HG02588 (cell line): ENCODE measurements around the gene WT1.

Experiments
- ATAC-seq: cut with Tn5 transposase; IDR thresholded peaks from one replicate; pipeline ENCODE4 v1.9.1; 2021; ENCODE audit warnings: mild to moderate bottlenecking, moderate library complexity; ENCODE audit not compliant: unreplicated experiment

Gene WT1

GRCh38 chr11:32425761-32426160 lies 9.6 kb downstream of the WT1 start:
- no peak for ATAC-seq

GRCh38 chr11:32422545-32422944 lies 12.8 kb downstream of the WT1 start:
- ATAC-seq: no peak

GRCh38 chr11:32421992-32422391 lies 13.3 kb downstream of the WT1 start:
- no peak for ATAC-seq

DNA sequence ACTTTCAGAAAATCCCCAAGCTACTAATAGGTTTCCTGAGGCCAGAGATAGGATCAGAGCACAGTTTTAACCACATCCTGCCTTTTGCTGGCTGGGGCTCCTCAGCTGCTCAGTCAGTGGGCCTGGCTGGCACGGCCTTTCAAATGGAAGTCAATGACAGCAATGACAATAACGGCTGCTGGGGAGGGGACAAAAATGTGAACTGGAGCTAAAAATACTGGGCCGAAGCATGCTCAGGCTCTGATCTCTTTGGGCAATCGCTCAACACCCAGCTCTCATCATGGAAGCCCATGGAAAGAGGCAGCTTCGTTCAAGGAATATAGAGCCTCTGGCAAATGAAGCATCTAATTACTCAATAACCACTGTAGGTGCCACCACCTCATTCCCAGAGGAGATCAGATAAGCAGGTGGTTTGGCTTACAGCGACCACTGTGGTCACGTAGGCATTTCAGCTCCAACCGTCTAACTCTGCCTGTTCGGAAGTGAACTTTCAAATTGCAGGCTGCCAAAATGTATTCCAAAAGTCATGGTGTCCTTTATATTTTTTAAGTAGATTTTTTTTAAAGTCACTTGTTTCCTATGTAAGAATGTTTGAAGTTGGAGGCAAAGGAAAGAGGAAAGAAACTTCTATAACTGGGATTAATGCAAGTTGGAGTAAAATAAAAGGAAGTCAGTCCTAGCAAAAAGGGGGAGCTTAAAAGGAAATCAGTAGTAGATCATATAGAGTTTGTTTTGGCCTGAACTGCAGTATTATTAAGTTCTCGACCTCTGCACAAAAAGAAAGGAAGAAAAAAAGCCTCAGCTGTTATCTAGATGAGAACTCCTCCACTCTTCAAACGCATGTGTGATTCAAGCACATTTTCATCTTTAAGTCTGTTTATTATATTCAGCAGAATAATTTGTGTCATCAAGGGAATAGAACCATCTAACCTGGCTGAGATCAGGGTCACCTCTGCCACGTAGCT lies 14.1 kb downstream of the WT1 start:
- ATAC-seq: peak; percentile 86

GRCh38 chr11:32420139-32420538 lies 15.2 kb downstream of the WT1 start:
- no peak for ATAC-seq

- ATAC-seq: no peak
These were observed 16.5 kb downstream of the WT1 start for GRCh38 chr11:32418836-32419235.

GRCh38 chr11:32417806-32418205 lies 17.5 kb downstream of the WT1 start:
- ATAC-seq: no peak

DNA sequence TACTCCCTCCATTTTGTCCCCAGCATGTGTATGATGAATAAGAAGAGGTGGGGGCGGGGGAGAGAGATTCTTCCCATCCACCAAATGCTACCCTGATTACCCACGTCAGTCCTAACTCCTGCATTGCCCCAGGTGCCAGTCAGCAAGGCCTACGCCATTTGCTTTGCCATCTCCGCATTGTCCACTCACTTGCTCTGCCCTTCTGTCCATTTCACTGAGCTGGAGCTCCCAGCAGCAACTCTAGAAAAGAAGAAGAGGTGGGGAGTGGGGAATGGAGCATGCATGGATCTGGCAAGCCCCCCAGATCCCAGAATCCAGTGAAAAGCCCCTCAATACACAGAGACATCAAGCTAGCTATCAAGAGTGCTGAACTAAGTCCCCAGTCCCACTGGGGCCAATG lies 19.0 kb downstream of the WT1 start:
- ATAC-seq: no peak

- no peak for ATAC-seq
These were observed 20.4 kb downstream of the WT1 start for GRCh38 chr11:32414925-32415324.

DNA sequence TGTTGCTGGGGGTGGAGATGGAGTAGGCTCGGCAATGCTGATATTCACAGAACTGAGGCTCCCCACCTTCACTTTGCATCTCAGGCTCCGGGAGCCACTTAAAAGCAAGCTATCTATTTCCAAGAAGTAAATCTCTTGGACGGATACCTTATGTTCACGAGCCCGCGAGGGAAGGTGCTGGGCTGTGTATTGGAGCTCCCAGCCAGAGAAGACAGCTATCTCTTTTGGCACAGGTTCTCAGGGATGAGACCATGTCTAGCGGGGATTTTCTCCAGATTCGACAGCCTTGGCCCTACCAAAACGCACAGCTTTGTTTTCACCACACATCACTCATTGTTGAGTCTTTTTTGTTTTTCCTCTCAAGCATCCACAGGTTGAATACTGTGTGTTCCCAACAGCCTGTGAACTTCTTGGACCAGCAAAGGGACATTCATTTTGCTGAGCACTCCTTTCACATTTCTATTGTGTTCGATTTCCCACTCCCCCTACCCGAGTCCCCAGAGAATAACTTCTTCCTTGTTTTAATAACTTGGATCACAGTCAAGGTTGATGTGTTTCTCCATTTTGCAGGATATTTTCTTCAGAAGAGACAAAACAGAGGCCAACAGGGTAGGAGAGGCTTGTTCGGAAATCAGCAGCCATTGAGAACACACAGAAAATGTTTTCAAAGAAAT lies 23.3 kb downstream of the WT1 start:
- no peak for ATAC-seq

DNA sequence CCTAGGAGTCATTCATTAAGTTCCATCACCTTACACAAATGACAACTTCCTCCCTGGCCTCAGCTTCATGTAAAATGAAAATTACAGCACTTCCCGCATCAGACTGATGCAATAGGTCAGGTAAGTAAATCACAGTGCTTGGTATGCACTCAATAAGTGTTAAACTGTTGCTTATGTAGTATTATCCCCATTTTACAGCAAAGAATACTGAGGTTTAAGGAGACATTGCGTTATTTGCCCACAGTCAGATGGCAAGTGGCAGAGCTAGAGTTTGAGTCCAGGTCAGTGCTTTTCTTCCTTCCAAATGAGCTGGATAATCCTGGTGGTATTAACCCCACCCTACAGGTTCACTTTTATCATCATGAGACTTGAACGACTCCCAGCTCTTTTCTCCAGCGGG lies 29.7 kb downstream of the WT1 start:
- ATAC-seq: no peak

- no peak for ATAC-seq
These were observed 32.5 kb downstream of the WT1 start for GRCh38 chr11:32402836-32403235.

DNA sequence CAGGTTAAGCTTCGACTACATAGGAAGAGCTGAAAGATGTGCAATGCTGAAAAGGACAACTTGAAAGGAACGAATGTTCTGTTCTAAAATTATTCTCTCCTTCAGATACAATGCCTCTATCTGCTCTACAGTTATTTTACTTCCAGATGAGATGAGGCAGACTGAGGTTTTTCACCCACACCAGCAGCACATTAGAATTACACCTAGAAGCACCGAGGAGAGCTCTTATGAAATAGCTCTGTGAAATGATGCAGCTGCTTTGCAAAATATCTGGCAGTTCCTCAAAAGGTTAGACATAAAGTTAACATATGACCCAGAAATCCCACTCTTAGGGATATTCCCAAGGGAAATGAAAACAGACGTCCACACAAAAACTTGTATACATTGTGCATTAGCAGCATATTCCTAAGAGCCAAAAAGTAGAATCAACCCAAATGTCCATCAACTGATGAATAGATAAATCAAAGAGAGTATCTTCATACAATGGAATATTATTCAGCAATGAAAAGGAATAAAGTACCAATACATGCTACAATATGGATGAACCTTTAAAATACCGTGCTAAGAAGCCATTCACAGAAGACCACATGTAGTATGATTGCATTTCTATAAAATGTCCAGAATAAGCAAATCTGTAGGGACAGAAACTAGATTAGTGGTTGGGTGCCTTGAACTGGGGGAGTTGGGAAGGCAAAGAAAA lies 34.5 kb downstream of the WT1 start:
- ATAC-seq: no peak

GRCh38 chr11:32400196-32400595 lies 35.1 kb downstream of the WT1 start:
- ATAC-seq: no peak

DNA sequence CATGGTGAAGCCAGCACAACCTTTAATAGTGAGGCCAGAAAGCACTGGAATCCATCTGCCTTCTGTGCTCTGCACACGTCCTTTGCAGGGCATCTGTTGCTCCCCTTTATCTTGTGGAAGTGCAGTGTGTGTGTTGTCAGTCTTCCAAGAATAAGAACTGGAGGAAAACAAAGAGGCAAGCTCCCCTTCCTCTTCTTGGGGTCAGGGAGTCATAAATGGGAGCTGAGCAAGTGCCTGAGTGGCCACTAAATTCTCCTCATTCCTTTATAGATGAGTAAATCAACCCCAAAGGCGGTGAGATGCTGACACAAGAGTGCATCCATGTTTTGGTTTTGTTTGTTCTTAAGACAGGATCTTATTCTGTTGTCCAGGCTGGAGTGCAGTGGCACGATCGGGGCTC lies 38.3 kb downstream of the WT1 start:
- ATAC-seq: no peak

GRCh38 chr11:32396331-32396730 lies 39.0 kb downstream of the WT1 start:
- ATAC-seq: peak; percentile 80

- ATAC-seq: no peak
These were observed 40.2 kb downstream of the WT1 start for GRCh38 chr11:32395127-32395526.

- no peak for ATAC-seq
These were observed 42.5 kb downstream of the WT1 start for GRCh38 chr11:32392840-32393239.

DNA sequence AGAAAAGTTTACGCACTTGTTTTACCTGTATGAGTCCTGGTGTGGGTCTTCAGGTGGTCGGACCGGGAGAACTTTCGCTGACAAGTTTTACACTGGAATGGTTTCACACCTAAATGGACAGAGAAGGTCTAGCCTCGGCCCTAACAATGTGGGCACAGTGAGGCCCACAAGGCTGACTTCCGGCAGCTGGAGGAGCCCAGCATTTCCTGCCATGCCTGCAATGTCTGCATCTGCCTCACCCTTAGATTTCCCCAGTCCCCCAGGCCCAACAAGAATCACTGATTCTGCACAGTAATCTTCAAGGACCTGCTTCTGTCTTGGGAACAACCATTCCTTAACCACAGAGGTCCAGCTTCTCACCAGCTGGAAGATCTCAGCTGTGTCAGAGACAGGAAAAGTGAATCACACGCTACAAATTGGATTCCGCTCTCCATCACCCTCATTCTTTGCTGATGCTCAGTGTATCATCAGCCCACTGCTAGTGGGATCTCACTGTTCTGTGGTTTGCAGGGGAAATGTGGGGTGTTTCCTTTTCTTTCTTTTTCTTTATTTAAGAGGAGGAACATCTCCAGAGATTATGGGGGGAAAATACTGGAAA lies 43.3 kb downstream of the WT1 start:
- ATAC-seq: no peak

DNA sequence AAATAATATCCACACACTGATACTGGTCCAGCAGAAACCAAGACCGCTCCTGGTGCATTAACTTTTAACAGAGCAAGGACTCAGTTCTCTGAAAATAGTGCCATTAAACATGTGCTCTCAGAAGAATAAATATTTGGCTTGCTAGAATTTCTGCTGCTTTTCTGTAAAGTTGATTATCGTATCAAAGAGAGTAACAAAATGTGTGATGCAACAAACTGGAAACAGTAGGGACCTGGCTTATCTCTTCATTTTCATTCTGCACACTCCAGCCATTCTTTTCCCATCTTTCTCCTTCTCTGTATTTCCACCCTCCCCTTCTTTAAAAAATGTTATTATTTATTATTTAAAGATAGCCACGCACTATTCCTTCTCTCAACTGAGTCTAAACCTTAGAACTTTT lies 43.9 kb downstream of the WT1 start:
- ATAC-seq: no peak

GRCh38 chr11:32390712-32391111 lies 44.6 kb downstream of the WT1 start:
- no peak for ATAC-seq
